T-helper 2 cell treated with Interferon-gamma antibody and Interleukin-4, amounts not matched to agents 100 ng/mL and 5 ng/mL, for 36 hours (primary cell): ENCODE measurements around the gene MAN1C1. TPM values are rescaled to one million over a fixed set of nuclear protein-coding genes. Genes with fewer than 3 reads are reported as not detected.

Experiments
- intact Hi-C: fragments of 100-400 bp; cut with micrococcal nuclease; formaldehyde crosslinking; loops from one replicate; pipeline ENCODE4 v1.15.1; 2023
- total RNA-seq: library from RNA; stranded (reverse); gene quantifications from 2 replicates; pipeline ENCODE4 v1.2.3, GENCODE V29; 2022

Gene MAN1C1
- 11.4 and 12.1 TPM in 2 replicates for total RNA-seq

DNA sequence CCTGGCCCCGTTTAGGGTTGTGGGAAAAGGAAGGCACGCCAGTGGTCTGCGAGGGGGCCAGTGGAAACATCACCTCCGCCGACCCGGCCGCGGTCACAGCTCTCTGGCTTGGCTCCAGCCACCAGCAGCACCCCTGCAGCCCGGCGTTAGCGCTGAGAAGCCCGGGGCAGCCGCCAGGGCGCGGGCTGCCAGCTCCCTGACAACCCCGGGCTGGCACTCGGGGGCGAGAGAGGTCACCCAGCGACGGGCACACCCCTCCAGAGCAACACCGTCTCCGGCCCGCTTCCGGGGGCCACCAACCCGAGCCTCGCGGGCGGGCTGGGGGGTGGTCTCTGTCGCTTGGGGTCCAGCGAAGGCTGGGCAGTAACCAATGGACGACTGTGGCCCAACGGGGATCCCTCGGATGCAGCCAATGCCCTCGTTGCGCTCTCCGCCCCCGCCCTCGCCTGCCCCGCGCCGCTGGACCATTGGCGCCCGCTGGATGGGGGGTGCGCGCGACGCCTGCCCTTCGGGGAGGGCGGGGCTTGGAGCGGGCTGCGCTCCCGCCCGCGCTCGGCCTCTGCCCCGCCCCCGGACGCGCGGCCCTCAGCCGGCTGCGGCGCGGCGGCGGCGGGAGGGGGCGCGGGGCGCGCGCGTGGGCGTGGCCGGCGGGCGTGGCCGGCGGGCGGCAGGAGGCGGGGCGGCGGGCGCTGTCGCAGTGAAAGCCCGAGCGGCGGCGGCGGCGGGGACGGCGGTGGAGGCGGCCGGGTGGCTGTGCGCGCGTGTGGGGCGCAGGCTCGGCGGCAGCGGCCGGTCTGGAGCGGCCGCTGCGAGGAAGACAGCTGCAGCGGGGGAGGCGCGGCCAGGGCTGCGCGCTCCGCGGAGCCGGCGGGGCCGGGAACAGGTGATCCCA, at the start of gene MAN1C1:
MAN1C1 (plus strand) TSS at position 697 of the 892 bp plus-strand sequence. CDS start 1,007 bp downstream, outside the sequence.
- intact Hi-C loops: loop anchor here (1.0 kb wide), 1 partner anchor 26 kb away; no protein-coding TSS in a partner anchor

DNA sequence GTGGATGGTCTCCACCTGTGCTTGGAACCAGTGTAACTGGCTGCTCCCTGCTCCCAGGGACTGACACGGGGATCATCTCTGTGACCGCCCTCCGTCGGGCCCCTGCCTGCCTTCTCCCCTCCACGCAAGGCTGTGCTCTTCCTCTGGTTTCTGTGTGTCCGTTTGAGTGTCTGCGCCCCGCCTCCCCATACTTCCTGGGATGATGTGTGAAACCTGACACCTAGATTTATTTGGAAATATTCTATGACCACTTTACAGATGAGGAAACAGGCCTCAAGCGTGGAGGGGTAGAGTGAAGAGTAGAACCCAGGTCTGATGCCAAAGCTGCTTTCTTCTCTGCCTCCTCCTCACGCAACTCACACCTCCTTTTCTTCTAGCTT, 48.9 kb upstream of the MAN1C1 start:
- intact Hi-C loops: no loop called here

DNA sequence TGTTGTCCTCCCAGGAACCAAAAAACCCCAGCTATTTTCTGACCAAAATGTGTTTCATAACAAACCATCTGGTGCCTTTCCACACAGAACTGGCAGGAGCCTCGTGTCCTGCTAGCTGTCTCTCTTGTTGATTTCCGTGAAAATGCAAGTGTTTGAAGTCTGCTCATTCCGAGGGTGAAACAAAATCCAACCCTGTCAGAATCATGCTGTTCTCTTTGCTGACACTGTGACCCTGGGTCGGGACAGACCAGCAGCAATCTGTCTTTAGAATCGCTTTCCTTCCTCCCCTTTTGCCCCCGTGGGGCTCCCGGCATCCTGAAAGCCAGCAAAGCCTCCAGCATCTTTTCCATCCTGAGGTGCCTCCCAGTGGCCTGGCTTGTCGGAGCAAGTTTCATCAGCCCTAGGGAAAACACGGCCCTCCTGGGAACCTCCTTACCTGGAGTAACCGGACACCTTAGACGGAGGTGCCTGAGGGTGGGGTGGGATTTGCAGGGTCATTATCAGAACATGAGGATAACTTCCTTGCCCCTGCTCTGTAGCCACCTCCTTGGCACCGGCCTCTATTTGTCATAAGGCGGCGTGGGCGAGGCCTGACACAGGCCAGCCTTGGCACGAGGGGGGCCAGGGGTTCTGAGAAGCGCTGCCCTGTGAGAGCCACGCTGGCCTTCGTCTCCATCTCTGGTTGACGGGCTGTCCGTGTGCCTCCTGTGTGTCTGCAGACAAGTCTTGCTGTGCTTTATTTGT, 48.3 kb upstream of the MAN1C1 start:
- intact Hi-C loops: no loop called here

DNA sequence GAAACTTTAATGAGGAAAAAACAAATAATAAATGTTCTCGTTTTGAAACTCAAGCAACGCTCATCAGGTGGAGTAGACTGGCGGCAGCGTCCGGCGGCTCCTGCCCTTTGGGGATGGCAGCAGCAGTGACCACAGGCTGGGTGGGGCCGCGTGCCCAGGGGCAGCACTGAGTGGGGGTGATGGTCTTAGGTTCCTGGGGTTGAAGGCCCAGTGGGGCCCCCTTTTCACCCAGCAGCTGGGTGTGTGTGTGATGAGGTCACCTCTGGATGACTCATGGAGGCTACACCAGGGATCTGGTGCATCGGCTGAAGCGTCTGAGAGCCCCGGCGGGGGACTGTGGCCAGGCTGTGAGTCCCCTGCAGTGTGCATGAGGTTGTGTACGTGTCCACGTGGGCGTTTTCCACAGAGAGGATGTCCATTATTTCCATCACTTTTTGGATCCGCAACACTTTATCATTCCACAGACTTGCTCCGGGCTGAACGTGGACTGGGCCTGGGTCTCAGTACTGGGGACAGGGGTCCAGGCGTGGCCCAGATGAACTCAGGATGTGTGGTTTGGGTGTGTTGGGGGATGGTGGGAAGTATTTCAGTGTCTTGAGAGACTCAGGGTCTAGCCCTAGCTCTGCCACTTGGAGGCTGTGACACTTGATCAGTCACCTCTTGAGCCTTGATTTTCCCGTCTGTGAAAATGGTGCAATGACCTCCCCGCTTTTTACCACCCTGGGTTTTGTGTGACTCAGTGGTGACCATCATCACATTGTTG, 47.6 kb upstream of the MAN1C1 start:
- intact Hi-C loops: no loop called here

DNA sequence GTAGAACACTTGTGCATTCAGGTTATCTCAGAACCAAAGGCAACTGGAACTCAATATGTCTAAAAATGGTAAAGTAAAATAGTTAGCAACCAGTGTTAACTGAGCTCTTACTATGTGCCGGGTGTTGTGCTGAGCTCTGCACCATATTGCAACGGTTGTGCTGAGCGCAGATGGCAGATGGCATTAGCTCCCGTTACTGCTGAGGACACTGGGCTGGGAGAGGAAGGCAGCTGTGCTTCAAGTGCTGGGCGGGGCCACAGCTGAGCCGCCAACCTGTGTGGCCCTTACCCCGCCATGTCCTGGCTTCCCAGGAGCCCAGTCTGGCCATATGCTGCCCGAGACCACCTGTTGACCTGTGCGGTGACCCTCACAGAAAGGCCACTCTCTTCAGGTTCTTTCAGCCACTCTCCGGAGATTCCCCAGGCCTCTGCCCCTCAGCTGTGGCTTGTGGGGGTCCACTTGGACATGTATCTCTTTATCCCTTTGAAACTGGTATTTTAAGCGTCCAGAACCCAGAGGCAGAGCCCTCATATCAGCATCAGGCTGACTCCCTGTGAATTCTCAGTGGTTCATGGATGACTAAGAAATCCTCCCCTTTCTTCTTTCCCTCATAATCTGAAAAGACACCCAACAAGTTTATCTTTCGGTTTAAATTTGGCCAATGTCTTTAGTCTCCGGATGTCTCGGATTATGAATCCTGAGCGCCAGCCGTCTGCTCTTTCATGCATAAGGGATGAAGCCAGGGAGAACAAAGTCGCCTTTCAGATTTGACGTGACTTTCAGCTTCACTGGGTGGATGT, 46.8 kb upstream of the MAN1C1 start:
- intact Hi-C loops: no loop called here

DNA sequence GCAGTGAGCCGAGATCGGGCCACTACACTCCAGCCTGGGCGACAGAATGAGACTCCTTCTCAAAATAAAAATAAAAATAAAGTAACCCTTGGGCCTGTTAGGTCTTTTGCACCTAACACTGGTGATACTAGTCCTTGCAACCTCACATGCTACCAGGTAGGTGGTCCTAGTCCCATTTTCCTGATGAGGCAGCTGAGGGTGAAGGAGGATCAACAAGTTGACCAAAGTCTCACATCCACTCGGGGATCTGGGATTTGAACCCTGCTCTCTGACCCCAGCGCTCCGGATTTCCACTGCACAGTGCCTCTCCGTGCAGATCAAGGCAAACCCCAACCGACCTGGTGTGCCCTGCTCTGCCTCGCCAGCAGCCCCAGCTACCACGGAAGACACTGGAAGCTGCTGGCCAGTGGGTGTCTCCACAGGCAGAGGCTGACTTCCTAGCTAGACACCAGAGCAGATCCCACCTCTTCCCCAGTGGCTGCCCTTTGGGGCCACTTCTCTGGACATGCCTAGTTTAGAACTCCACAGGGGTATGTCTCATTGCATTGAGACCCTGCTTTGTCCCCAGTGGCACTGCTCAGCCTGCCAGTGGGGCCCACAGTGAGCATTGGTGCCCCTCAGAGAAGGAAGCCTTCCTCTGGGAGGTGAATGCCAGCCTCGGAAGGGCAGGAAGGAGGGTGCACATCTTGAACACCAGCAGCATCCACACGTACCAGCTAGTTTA, 45.6 kb upstream of the MAN1C1 start:
- intact Hi-C loops: no loop called here

DNA sequence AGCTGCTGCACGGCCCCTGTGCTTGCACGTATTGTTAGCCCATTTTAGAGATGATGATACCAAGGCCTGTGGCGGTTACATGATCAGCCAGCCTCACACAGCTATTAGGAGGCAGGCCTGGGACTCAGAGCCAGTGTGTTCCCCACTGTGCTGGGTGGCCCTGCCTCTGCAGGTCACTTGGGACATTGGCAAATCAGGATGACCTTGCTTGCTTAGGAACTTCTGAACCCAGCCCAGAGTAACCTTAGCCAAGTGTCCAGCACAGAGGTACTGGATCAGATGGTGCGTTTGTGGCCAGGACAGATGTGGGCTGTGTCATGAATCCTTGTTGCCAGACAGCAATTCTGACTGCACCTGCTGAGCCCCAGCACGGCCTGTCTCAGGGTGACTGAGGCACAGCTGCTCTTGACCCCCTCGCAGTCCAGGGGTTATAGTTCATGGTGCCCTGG, 45.0 kb upstream of the MAN1C1 start:
- intact Hi-C loops: no loop called here

DNA sequence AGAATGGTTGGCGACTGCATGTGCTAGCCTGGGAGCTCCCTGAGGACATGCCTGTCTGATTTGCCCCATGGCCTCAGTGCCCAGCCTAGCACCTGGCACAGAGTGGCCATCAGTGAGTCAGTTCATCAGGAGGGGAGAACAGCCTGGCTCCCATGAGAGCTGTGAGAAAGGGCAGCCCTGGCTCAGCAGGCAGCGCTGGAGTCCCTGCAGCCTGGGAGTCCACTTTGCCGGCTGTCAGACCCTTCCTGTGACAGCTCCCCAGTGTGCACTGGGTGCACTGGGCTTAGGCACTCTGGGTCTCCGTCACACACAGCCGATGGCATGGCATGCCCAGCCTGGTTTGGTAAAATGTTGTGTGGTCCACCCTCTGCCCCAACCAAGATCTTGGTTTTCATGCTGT, 44.5 kb upstream of the MAN1C1 start:
- intact Hi-C loops: no loop called here

DNA sequence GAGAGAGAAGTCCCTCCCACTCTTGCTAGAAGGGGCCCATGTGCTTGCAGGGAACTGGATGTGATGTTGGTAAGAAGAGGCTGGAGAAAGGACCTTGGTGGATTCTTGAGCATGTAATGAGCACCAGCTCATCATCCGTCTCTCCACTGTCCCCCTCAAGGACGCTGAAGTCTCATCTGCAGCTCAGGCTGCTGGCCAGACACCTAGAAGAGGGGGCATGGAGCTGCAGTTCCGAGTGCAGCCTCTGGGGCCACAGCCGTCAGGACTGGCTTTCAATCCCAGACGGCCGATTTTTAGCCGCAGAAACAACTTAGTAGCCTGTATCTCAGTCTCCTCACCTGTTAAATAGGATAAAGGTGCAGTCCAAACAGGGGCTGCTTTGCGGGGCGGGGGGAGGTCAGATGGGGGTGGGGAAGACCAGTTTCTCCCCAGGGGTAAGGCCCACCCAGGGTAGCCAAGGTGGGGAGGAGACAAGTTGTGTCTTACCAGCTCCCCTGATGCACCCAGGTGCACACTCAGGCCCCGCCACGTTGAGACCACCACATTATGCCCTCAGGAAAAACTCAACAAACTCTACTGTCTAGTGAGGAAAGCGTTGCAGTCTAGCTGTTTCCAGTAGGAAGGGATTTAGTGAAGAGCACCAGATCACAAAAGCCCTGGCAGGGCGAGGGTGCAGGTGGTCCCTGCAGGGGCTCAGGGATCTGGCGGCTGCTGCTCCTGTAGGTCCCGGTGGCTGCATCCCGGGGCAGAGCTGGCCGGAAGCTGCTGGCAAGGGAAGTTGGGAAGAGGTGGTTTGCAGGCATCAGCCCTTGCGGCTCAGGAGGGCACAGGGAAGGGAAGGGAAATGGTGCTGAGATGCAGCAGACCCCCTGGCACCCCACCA, 43.6 kb upstream of the MAN1C1 start:
- intact Hi-C loops: no loop called here

DNA sequence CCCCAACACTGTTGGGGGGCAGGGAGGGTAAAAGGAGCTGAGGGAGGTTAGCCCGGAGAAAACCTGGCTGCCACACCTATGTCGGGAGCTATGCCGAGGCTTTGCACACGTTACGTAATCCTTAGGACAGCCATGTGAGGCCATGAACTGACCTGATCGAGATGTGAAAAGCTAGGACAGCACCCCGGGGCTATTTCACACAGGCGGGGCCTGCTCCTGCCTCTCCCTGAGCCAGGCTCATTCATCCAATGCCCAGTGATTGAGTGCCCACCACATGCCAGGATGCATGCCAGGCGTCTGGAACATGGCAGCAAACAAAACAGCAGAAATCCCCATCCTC, 43.0 kb upstream of the MAN1C1 start:
- intact Hi-C loops: no loop called here

DNA sequence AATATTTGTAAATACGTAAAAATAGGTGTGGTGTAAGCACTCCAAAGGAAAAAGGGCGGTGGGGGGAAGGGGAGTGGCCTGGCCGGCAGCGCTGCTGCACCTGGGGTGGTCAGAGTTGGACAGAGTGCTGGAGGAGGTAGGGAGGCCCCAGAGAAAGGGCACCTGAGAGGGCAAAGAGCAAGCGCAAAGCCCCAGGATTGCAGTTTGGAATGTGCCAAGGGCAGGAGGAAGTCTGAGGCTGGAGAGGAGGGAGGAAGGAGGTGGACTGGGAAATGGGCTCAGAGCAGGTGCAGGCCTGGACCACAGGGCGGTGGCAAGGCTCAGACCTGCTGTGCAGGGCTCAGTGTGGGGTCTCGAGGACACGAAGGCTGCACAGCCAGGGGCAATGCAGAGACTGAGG, 42.6 kb upstream of the MAN1C1 start:
- intact Hi-C loops: no loop called here

DNA sequence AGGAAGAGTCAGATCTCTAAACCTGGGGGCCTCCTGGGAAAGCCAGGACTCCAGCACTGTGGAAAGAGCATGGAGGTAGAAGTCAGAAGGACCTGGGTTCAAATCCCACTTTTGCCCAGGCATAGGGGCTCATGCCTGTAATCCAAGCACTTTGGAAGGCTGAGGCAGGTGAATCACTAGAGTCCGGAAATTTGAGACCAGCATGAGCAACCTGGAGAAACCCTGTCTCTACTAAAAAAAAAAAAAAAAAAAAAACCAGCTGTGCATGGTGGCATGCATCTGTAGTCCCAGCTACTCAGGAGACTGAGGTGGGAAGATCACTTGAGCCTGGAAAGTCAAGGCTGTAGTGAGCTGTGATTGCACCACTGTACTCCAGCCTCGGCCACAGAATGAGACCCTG, 41.4 kb upstream of the MAN1C1 start:
- intact Hi-C loops: no loop called here

DNA sequence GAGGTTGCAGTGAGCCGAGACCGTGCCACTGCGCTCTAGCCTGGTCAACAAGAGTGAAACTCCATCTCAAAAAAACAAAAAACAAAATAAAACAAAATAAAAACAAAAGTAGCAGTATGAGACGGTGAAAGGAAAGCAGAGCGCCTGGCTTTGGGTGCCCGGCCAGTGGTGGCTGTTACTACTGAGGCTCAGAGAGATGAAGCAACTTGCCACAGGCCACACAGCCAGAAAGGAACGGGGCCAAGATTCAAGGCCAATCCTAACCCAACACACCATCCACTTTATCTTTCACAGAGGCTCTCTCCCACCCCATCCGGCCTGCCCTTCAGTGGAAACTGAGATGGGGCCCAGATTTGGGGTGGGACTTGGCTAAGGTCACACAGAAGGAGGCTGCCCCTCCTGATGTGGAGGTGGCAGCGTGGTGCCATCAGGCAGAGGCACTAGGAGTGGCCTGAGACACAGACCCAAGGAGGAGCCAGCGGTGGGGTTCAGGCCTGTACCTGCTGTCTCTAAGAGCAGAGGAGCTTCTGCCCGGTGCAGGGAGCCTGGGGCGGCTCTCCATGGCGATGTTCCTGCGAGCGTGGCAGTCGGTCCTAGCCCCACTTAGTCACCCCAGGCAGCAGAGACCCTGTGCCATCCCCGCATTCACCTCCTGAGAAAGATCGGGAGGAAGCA, 40.0 kb upstream of the MAN1C1 start:
- intact Hi-C loops: no loop called here

DNA sequence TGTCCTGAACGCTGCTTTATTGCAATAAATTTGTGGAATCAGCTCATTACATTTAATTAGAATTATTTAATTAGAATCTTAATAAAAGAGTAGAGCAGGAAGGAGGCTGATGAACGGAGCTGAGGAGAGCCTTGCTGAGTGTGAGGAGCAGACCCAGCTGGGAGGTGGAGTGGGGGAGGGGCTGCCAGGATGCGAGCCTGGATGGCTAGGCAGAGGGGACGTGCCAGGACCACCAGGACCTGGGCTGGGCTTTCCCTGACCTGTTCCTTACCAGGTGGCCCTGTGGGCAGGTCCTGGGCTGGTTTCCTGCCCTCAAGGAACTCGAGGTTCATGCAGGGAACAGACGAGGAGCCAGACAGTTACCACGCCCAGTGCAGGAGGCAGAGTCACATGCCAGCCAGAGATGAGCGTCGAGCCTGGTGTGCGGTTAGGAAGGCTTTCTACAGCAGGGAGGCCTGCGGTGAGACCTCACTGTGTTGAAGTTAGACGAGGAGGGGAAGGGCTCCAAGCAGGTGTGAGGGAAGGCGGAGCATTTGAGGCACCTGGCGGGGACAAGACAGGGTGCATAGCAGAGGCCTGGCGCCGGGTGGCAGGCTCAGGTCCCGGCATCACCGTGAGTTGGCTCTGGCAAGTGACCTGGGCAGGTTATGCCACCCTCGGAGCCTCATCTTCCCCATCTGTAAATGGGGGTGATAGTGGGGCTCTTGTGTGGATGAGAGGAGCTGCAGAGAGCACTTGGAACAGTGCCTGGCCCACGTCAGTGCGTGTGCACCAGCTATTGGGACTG, 39.3 kb upstream of the MAN1C1 start:
- intact Hi-C loops: no loop called here

DNA sequence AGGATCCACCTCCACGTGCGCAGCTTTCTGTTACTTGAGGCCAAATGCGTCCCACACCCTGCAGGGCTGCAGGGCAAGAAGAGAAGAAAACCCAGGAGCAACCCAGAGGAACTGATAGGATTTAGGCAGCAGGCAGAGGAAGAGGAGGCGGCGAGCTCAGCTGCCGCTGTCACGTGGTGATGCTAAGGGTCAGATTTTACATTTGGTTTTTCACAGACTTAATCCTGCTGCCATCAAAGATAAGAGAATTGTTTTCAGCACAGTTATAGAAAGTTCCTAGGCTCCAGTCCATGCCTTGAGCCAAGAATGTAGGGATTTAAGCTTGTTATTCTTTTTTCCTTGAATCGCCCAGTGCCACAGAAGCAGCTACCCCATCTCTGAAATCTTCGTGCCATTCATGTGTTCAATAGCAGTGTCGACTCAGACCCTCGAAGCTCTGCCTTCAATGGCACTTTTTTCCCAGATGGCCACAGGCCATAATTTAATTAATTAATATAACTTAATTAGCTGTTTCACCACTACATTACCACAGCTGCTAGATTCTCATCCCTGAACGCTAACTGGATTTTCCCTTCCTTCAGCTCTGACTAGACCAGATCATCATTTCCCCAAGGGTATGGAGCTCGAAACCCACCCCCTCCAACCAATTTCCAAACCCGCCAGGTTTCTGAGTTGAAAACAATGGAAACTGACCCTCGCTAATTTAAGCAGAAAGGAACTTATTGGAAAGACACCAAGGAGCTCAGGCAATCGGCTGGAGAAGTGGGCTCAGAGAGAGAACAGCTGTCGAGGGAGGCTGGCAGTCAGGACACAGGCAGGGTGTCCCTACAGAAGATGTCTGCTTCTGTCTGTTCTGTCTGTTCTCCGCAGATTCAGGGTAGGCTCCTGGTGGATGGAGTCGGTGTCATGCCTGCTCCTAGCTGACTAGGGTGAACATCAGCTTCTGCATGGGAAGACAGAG, 37.0 kb upstream of the MAN1C1 start:
- intact Hi-C loops: no loop called here

DNA sequence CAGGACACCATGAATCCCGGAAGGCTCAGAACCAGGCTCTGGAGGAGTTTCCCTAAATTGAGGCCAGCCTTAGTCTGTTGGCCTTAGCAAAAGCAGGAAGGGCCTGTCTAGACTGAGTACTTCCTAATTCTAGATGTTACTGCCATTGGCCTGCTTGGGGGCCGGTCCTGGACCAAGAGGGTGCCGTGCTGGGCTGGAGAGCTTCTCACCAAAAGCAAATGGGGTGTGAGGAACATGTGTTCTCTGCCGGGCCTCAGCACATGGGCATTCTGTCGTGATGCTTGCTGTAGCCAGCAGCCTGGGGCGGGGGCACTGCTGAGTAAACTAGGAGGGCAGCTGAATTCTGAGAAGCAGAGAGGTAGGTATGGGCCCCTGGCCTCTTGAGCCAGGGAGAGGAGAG, 35.7 kb upstream of the MAN1C1 start:
- intact Hi-C loops: no loop called here

DNA sequence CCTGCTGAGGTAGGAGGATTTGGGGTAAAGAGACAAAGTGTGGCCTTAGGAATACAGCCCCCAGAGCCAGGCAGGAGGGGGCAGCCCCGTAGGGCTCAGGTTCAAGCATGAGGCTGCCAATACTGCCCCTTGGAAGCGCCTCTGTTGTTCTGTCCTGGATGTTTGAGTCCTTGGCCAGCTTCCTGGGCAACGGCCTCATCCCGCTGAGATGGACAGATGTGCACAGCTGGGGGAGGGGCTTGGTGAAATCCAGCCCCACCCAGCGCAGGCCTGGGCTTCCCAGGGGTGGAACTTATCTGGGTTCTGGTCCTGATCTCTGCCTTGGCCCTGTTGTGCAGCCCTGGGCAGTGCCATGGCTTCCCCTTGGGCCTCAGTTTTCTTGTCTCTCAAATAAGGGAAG, 34.8 kb upstream of the MAN1C1 start:
- intact Hi-C loops: no loop called here
